PC-9 (cell line): ENCODE data around the gene CSH2. TPM values are rescaled to one million over a fixed set of nuclear protein-coding genes. Genes with fewer than 3 reads are reported as not detected.
"Not testable (repeated sequence)": the region's sequence is repeated elsewhere in the genome, so short reads cannot be mapped to it uniquely, and the experiment has no call there.

Experiments
- BruUV-seq: library from RNA; stranded (reverse); fragments of 400-500 nt; replicated peaks from 2 replicates; lab custom pipeline; 2021; lab: Mats Ljungman, UMichigan
- CTCF ChIA-PET: fragments of 300-600 bp; sonication (Branson Sonifier 250); formaldehyde crosslinking; loops from one replicate; lab custom pipeline; 2022; ENCODE audit warnings: antibody characterized with exemption; lab: Charles Lee
- POLR2A ChIA-PET: fragments of 300-600 bp; sonication (Branson Sonifier 250); formaldehyde crosslinking; loops from one replicate; lab custom pipeline; 2022; ENCODE audit warnings: antibody characterized with exemption; ENCODE audit not compliant: unreplicated experiment; lab: Charles Lee
- DNase-seq, 2 experiments: peaks; one replicate each; pipeline versions ENCODE4 v3.0.0 to v3.0.0-alpha.2; 2015 to 2022; ENCODE audit warnings: mixed read lengths in 1 of 2
- H2AFZ ChIP-seq: fragments of 200-600 bp; sonication (generic); 2 replicates; pipeline ENCODE4 v1.8.1; 2017; ENCODE audit warnings: antibody characterized with exemption
- H3F3A ChIP-seq: fragments of 200-600 bp; sonication (generic); 2 replicates; pipeline ENCODE4 v1.8.1; 2017; ENCODE audit warnings: antibody characterized with exemption, mild to moderate bottlenecking, low read depth; ENCODE audit not compliant: insufficient read depth
- H3K27ac ChIP-seq: fragments of 200-600 bp; sonication (generic); 2 replicates; pipeline ENCODE4 v1.6.1; 2016; ENCODE audit warnings: mixed run types
- H3K27me3 ChIP-seq: fragments of 200-600 bp; sonication (generic); 2 replicates; pipeline ENCODE4 v1.6.1; 2016; ENCODE audit warnings: low read depth, mixed run types; ENCODE audit not compliant: insufficient read depth
- H3K36me3 ChIP-seq: fragments of 200-600 bp; sonication (generic); 2 replicates; pipeline ENCODE4 v1.6.1; 2016; ENCODE audit warnings: low read depth, mixed run types
- H3K4me1 ChIP-seq: fragments of 200-600 bp; sonication (generic); replicated peaks from 2 replicates; pipeline ENCODE4 v1.6.1; 2016; ENCODE audit warnings: mixed run types; ENCODE audit not compliant: insufficient read depth
- H3K4me2 ChIP-seq: fragments of 200-600 bp; sonication (generic); 2 replicates; pipeline ENCODE4 v1.6.1; 2017; ENCODE audit warnings: mixed run types
- H3K4me3 ChIP-seq: fragments of 200-600 bp; sonication (generic); 2 replicates; pipeline ENCODE4 v1.6.1; 2016; ENCODE audit warnings: mixed run types
- H3K79me2 ChIP-seq: fragments of 200-600 bp; sonication (generic); 2 replicates; pipeline ENCODE4 v1.6.1; 2017; ENCODE audit warnings: low read depth, mixed run types
- H3K9me2 ChIP-seq: fragments of 200-600 bp; sonication (generic); 2 replicates; pipeline ENCODE4 v1.8.1; 2017; ENCODE audit warnings: mild to moderate bottlenecking; ENCODE audit not compliant: insufficient read depth
- H3K9me3 ChIP-seq: fragments of 200-600 bp; sonication (generic); 2 replicates; pipeline ENCODE4 v1.8.1; 2016; ENCODE audit warnings: low read depth; ENCODE audit not compliant: insufficient read depth
- H4K20me1 ChIP-seq: fragments of 200-600 bp; sonication (generic); 2 replicates; pipeline ENCODE4 v1.8.1; 2017; ENCODE audit not compliant: insufficient read depth
- EZH2 ChIP-seq: fragments of 200-600 bp; sonication (generic); IDR thresholded peaks from 2 replicates; pipeline ENCODE4 v1.8.0; 2017; ENCODE audit warnings: antibody characterized with exemption, low read depth
- intact Hi-C: fragments of 100-400 bp; cut with micrococcal nuclease; formaldehyde crosslinking; loops from one replicate; pipeline ENCODE4 v1.10.0; 2022; ENCODE audit not compliant: unreplicated experiment
- total RNA-seq: library from RNA; stranded (reverse); gene quantifications from 2 replicates; pipeline ENCODE4 v1.2.3, GENCODE V29; 2021
- TF ChIP-seq, protein P1 (sequence below): fragments of 200-600 bp; sonication (generic); conservative IDR thresholded peaks from 2 replicates; pipeline ENCODE4 v1.6.1; 2017; ENCODE audit warnings: mixed run types, antibody characterized with exemption, mild to moderate bottlenecking, moderate library complexity

Gene CSH2
- total RNA-seq, 1 experiment from 2014 or later, result not detected

GRCh38 chr17:63880706-63881105, 7.2 kb upstream of the CSH2 start:
- H4K20me1 ChIP-seq, result no peaks in the 10 kb centered on the region
- peaks cover 5% of the 10 kb centered on the region; the same call in 1 of the 2 replicates for H3K27me3 ChIP-seq
- no peak overlapping the region for H3K27ac ChIP-seq
- no peaks in the 10 kb centered on the region for H3K36me3 ChIP-seq
- intact Hi-C loops, result no loop called here
- H3F3A ChIP-seq, result no peaks in the 10 kb centered on the region
- H3K79me2 ChIP-seq, result no peaks in the 10 kb centered on the region
- POLR2A ChIA-PET, result no interaction called here
- H3K4me1 ChIP-seq, result no peaks in the 10 kb centered on the region
- CTCF ChIA-PET, result no interaction called here
- DNase-seq, result no peak
- no peaks in the 10 kb centered on the region for H3K9me2 ChIP-seq
- H3K4me2 ChIP-seq, result no peak overlapping the region
- no TSS peak for BruUV-seq
- no peak overlapping the region for H2AFZ ChIP-seq
- no peak overlapping the region for H3K4me3 ChIP-seq
- no peak for TF ChIP-seq EZH2
- TF ChIP-seq, protein P1, sequence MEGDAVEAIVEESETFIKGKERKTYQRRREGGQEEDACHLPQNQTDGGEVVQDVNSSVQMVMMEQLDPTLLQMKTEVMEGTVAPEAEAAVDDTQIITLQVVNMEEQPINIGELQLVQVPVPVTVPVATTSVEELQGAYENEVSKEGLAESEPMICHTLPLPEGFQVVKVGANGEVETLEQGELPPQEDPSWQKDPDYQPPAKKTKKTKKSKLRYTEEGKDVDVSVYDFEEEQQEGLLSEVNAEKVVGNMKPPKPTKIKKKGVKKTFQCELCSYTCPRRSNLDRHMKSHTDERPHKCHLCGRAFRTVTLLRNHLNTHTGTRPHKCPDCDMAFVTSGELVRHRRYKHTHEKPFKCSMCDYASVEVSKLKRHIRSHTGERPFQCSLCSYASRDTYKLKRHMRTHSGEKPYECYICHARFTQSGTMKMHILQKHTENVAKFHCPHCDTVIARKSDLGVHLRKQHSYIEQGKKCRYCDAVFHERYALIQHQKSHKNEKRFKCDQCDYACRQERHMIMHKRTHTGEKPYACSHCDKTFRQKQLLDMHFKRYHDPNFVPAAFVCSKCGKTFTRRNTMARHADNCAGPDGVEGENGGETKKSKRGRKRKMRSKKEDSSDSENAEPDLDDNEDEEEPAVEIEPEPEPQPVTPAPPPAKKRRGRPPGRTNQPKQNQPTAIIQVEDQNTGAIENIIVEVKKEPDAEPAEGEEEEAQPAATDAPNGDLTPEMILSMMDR, result no peak
- H3K9me3 ChIP-seq, result no peaks in the 10 kb centered on the region

DNA sequence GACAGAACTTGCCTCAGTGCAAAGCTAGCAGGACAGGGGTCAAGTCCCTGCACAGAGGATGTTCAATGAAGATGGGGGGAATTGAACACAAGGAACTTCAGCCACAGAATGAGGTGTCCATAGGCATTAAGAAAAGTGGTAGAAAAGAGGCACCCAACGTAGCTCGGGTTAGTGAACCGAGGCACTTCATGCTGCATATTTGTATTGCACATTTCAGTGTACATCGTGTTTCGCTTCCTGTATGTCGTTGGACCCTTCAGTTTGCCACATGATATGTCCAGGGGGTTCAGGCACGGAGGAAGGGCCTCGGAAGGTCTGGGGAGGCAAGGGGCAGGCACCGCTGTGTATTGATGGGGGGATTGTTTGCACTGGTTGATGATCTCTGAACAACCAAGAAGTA, 4.9 kb upstream of the CSH2 start:
- POLR2A ChIA-PET, H3K4me2 ChIP-seq, H3K4me1 ChIP-seq, H3K9me3 ChIP-seq, H3K27ac ChIP-seq, BruUV-seq, H3K79me2 ChIP-seq, H3K27me3 ChIP-seq, H3K4me3 ChIP-seq, DNase-seq, H3K36me3 ChIP-seq, CTCF ChIA-PET, intact Hi-C loops, H4K20me1 ChIP-seq, H2AFZ ChIP-seq, H3F3A ChIP-seq, H3K9me2 ChIP-seq: not testable (repeated sequence)

GRCh38 chr17:63874693-63875092, 1.2 kb upstream of the CSH2 start:
- DNase-seq, BruUV-seq, intact Hi-C loops, H3K27ac ChIP-seq, H3K4me1 ChIP-seq, H2AFZ ChIP-seq, H3K4me3 ChIP-seq, H3K36me3 ChIP-seq, H4K20me1 ChIP-seq, H3K79me2 ChIP-seq, H3K9me2 ChIP-seq, H3F3A ChIP-seq, H3K9me3 ChIP-seq, H3K27me3 ChIP-seq, POLR2A ChIA-PET, H3K4me2 ChIP-seq: not testable (repeated sequence)
- CTCF ChIA-PET, result interaction anchor here (0.7 kb wide), 1 partner anchor 36 kb away, joined by 3 read pairs; no protein-coding TSS in a partner anchor

DNA sequence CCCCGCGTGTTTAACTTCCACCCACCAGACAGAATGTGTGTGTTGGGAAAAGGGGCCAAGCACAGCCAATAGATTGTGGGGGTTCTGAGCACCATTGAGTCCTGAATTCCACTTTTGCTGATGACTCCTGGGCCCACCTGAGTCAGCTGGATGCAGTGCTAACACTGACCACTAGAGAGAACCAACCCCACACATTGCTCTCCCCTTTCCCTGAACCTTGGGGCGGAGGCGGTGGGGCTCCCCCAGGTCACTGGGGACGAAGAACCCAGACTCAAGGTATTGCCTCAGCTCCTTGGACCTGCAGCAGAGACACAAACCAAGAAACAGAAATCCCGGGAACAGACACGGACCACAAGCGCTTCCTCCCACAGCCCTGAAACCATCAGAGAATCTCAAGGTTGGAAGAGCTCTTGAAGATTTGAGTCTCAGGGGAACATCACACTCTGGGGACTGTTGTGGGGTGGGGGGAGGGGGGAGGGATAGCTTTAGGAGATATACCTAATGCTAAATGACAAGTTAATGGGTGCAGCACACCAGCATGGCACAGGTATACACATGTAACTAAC, 667 bp upstream of the CSH2 start:
- H2AFZ ChIP-seq, H4K20me1 ChIP-seq, H3K27me3 ChIP-seq, H3K4me2 ChIP-seq, H3K9me3 ChIP-seq, H3K4me1 ChIP-seq, intact Hi-C loops, H3K4me3 ChIP-seq, H3K27ac ChIP-seq, BruUV-seq, H3K36me3 ChIP-seq, DNase-seq, POLR2A ChIA-PET, H3K79me2 ChIP-seq, H3K9me2 ChIP-seq, H3F3A ChIP-seq: not testable (repeated sequence)
- CTCF ChIA-PET, result interaction anchor here (0.7 kb wide), 1 partner anchor 35 kb away, joined by 3 read pairs; no protein-coding TSS in a partner anchor

DNA sequence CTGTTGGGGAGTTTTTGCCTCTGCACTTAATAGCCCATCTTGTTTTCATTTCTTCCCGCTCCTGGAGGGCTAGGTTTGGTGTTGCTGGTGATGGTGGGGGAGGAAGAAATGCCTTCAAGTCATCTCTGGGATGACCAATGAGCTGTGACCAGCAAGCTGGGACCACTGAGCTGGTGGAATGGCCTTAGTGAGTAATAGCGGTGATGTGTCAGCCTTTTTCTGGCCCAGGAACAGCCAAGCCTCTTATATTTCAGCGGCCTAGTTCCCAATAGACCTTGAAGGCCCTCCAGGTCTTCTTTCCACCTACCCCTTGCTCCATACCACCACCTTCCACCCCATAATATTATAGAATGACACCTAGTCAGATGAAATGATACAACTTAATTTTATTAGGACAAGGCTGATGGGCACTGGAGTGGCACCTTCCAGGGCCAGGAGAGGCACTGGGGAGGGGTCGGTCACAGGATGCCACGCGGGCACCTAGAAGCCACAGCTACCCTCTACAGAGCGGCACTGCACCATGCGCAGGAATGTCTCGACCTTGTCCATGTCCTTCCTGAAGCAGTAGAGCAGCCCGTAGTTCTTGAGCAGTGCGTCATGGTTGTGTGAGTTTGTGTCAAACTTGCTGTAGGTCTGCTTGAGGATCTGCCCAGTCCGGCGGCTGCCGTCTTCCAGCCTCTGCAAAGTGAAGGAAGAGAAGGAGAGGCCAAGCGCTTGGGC, 1.7 kb downstream of the CSH2 start:
- H2AFZ ChIP-seq, H3K27ac ChIP-seq, DNase-seq, H4K20me1 ChIP-seq, H3K4me1 ChIP-seq, H3F3A ChIP-seq, H3K4me2 ChIP-seq, POLR2A ChIA-PET, H3K36me3 ChIP-seq, CTCF ChIA-PET, intact Hi-C loops, H3K27me3 ChIP-seq, H3K79me2 ChIP-seq, BruUV-seq, H3K4me3 ChIP-seq, H3K9me2 ChIP-seq, H3K9me3 ChIP-seq: not testable (repeated sequence)

GRCh38 chr17:63870292-63870665, 3.2 kb downstream of the CSH2 start:
- POLR2A ChIA-PET, H3K4me2 ChIP-seq, H3K79me2 ChIP-seq, H3K4me1 ChIP-seq, H3K27ac ChIP-seq, H3K27me3 ChIP-seq, BruUV-seq, H3F3A ChIP-seq, H3K36me3 ChIP-seq, H2AFZ ChIP-seq, H3K4me3 ChIP-seq, H4K20me1 ChIP-seq, H3K9me2 ChIP-seq, DNase-seq, CTCF ChIA-PET, H3K9me3 ChIP-seq, intact Hi-C loops: not testable (repeated sequence)
